Uterus (tissue), 2 donors: ENCODE data around the gene DNAH6.

Source experiments
- CTCF ChIP-seq, 4 experiments: fragments of 200-600 bp in 2 of 4; fragments of 450-650 bp in 2 of 4; sonication (generic) in 2 of 4; IDR thresholded peaks; one replicate each; pipeline ENCODE4 v1.5.1; 2016 to 2019; ENCODE audit warnings: antibody characterized with exemption in 4 of 4, mild to moderate bottlenecking in 2 of 4, moderate library complexity in 1 of 4
- POLR2A ChIP-seq, 2 donors: fragments of 450-650 bp; IDR thresholded peaks; one replicate each; pipeline ENCODE4 v1.6.1; 2016; ENCODE audit warnings: antibody characterized with exemption in 2 of 2, mild to moderate bottlenecking in 1 of 2, moderate library complexity in 1 of 2

- TF ChIP-seq CTCF (IDR thresholded peaks at IDR 0.05): no peak
- no peak for TF ChIP-seq POLR2A (IDR thresholded peaks at IDR 0.05)
These were observed 185.6 kb downstream of the DNAH6 start for GRCh38 chr2:84701880-84702279.
